Brain microvascular endothelial cell (primary cell): Measurements from ENCODE around the gene TCF4.
A peak's percentile ranks its signal among the peaks of the same experiment; 100 is the strongest.

ENCODE experiments used
- DNase-seq: peaks from one replicate; pipeline ENCODE4 v3.0.0-alpha.2; 2020
- H3K27ac ChIP-seq: fragments of 250-450 bp; sonication (Bioruptor Pico); 2 replicates; pipeline ENCODE4 v1.5.1; 2020; ENCODE audit warnings: mild to moderate bottlenecking, moderate library complexity
- H3K27me3 ChIP-seq: fragments of 250-450 bp; sonication (Bioruptor Pico); replicated peaks from 2 replicates; pipeline ENCODE4 v1.5.1; 2020; ENCODE audit warnings: mild to moderate bottlenecking
- H3K36me3 ChIP-seq: fragments of 250-450 bp; sonication (Bioruptor Pico); replicated peaks from 2 replicates; pipeline ENCODE4 v1.5.1; 2020; ENCODE audit warnings: mild to moderate bottlenecking
- H3K4me3 ChIP-seq: 2 replicates; pipeline ENCODE4 v1.5.1; 2011; ENCODE audit warnings: low read depth, mild to moderate bottlenecking, control low read depth, low read length, moderate library complexity
- CTCF ChIP-seq: IDR thresholded peaks from 2 replicates; pipeline ENCODE4 v1.5.1; 2011; ENCODE audit warnings: low read depth, mild to moderate bottlenecking, moderate library complexity, low read length, control low read depth, inconsistent platforms; ENCODE audit errors: missing control alignments
- in situ Hi-C: cut with HindIII; loops from 2 replicates; pipeline ENCODE4 v1.10.0; 2017; ENCODE audit warnings: low sequenced_read_pairs, low pct_ligation_motif_present

Gene TCF4

GRCh38 chr18:55443776-55444175, 144.2 kb downstream of the TCF4 start:
- no peak for DNase-seq
- no peak for TF ChIP-seq CTCF
- no peak overlapping the region for H3K4me3 ChIP-seq
- no peaks in the 10 kb centered on the region for H3K27me3 ChIP-seq
- no peaks in the 10 kb centered on the region for H3K36me3 ChIP-seq
- H3K27ac ChIP-seq, result no peak overlapping the region
- in situ Hi-C loops, result no loop called here

- in situ Hi-C loops, result no loop called here
- Histone ChIP-seq H3K27ac (no peak overlapping the region), H3K4me3 (no peak overlapping the region), H3K36me3 (no peaks in the 10 kb centered on the region), H3K27me3 (no peaks in the 10 kb centered on the region)
- DNase-seq, result no peak
- no peak for TF ChIP-seq CTCF
Measured at GRCh38 chr18:55442561-55442960, 145.4 kb downstream of the TCF4 start.

- in situ Hi-C loops, result no loop called here
- no peak overlapping the region for H3K27ac ChIP-seq
- H3K36me3 ChIP-seq, result no peaks in the 10 kb centered on the region
- DNase-seq, result no peak
- H3K4me3 ChIP-seq, result no peak overlapping the region
- H3K27me3 ChIP-seq, result no peaks in the 10 kb centered on the region
- no peak for TF ChIP-seq CTCF
Measured at GRCh38 chr18:55440988-55441387, 147.0 kb downstream of the TCF4 start.

- TF ChIP-seq CTCF, result no peak
- Histone ChIP-seq H3K27ac (no peak overlapping the region), H3K27me3 (no peaks in the 10 kb centered on the region), H3K36me3 (no peaks in the 10 kb centered on the region), H3K4me3 (no peak overlapping the region)
- in situ Hi-C loops, result no loop called here
- DNase-seq, result no peak
Measured at GRCh38 chr18:55439056-55439455, 148.9 kb downstream of the TCF4 start.

GRCh38 chr18:55435592-55435991, 152.4 kb downstream of the TCF4 start:
- DNase-seq, result peak; percentile 19
- TF ChIP-seq CTCF, result no peak
- H3K27me3 ChIP-seq, result no peaks in the 10 kb centered on the region
- no peak overlapping the region for H3K27ac ChIP-seq
- no peaks in the 10 kb centered on the region for H3K36me3 ChIP-seq
- H3K4me3 ChIP-seq, result no peak overlapping the region
- in situ Hi-C loops, result no loop called here

GRCh38 chr18:55433648-55434047, 154.3 kb downstream of the TCF4 start:
- no peak overlapping the region for H3K4me3 ChIP-seq
- in situ Hi-C loops, result no loop called here
- no peak for DNase-seq
- no peaks in the 10 kb centered on the region for H3K27me3 ChIP-seq
- no peaks in the 10 kb centered on the region for H3K36me3 ChIP-seq
- TF ChIP-seq CTCF, result no peak
- no peak overlapping the region for H3K27ac ChIP-seq
